HepG2 (cell line): ENCODE data around the gene GHR. TPM values are rescaled to one million over a fixed set of nuclear protein-coding genes. Genes with fewer than 3 reads are reported as not detected.

Source experiments
- ATAC-seq: fragments of 200-7000 bp; cut with Tn5 transposase; 3 replicates; pipeline ENCODE4 v1.9.1; 2020; ENCODE audit warnings: mild to moderate bottlenecking, moderate library complexity
- BruUV-seq: library from RNA; stranded (reverse); fragments of 400-500 nt; replicated peaks from 2 replicates; lab custom pipeline; 2021; lab: Mats Ljungman, UMichigan
- CTCF ChIA-PET: fragments of 300-600 bp; formaldehyde crosslinking; extraction: SDS; loops from one replicate; lab custom pipeline; 2021; ENCODE audit warnings: low total read pairs, inconsistent platforms, low intra/inter-chr PET ratio; lab: Yijun Ruan, JAX
- POLR2A ChIA-PET: fragments of 350-600 bp; sonication (Branson Sonifier 250); formaldehyde crosslinking; loops from one replicate; lab custom pipeline; 2020; ENCODE audit warnings: antibody characterized with exemption, inconsistent platforms; lab: Yijun Ruan, JAX
- DNase-seq: peaks from one replicate; pipeline ENCODE4 v3.0.0-alpha.2; 2015; ENCODE audit warnings: low spot score
- FAIRE-seq: peaks from 3 replicates; lab custom pipeline; 2011; peaks lifted over from hg19 to GRCh38; lab: Jason Lieb, UNC
- H2AFZ ChIP-seq: one replicate; pipeline ENCODE4 v1.6.1; 2011; ENCODE audit warnings: low read length, inconsistent platforms
- H3K27ac ChIP-seq: fragments of 300-600 bp; 3 replicates; pipeline ENCODE4 v1.8.0; 2011; ENCODE audit warnings: mixed run types, mild to moderate bottlenecking, mixed read lengths, low read length, inconsistent platforms; ENCODE audit not compliant: insufficient read depth; ENCODE audit errors: extremely low read length
- H3K27me3 ChIP-seq, 2 experiments: fragments of 200-600 bp in 1 of 2; 2 replicates in 1 of 2; 3 replicates in 1 of 2; pipeline versions ENCODE4 v1.6.0 to v1.8.0; 2011; ENCODE audit warnings: low read length in 2 of 2, mild to moderate bottlenecking in 2 of 2, moderate library complexity in 2 of 2, inconsistent platforms in 1 of 2; ENCODE audit not compliant: insufficient read depth in 2 of 2, control insufficient read depth in 1 of 2
- H3K36me3 ChIP-seq, 2 experiments: fragments of 200-600 bp in 1 of 2; replicated peaks in 1 of 2; 2 replicates in 1 of 2; 3 replicates in 1 of 2; pipeline versions ENCODE4 v1.5.1 to v1.8.0; 2011; ENCODE audit warnings: low read length in 2 of 2, inconsistent platforms in 1 of 2; ENCODE audit not compliant: insufficient read depth in 2 of 2, control insufficient read depth in 1 of 2
- H3K4me1 ChIP-seq: 2 replicates; pipeline ENCODE4 v1.5.1; 2012; ENCODE audit warnings: low read length, inconsistent platforms; ENCODE audit not compliant: insufficient read depth
- H3K4me2 ChIP-seq: 2 replicates; pipeline ENCODE4 v1.6.0; 2011; ENCODE audit warnings: low read depth, low read length, inconsistent platforms
- H3K4me3 ChIP-seq, 3 experiments: fragments of 200-600 bp in 1 of 3; sonication (generic), shearing (Covaris generic) in 1 of 3; replicated peaks in 1 of 3; 2 replicates each; pipeline ENCODE4 v1.5.1; 2011 to 2016; ENCODE audit warnings: low read length in 3 of 3, inconsistent platforms in 2 of 3, low read depth in 2 of 3, mild to moderate bottlenecking in 2 of 3, control low read depth in 1 of 3, mixed read lengths in 1 of 3; ENCODE audit not compliant: insufficient read depth in 1 of 3
- H3K79me2 ChIP-seq: one replicate; pipeline ENCODE4 v1.6.1; 2011; ENCODE audit warnings: low read length, inconsistent platforms; ENCODE audit not compliant: insufficient read depth
- H3K9ac ChIP-seq: 2 replicates; pipeline ENCODE4 v1.6.0; 2011; ENCODE audit warnings: mild to moderate bottlenecking, low read depth, low read length, inconsistent platforms; ENCODE audit not compliant: insufficient read depth
- H3K9me3 ChIP-seq: 2 replicates; pipeline ENCODE4 v1.5.1; 2012; ENCODE audit warnings: mild to moderate bottlenecking, low read length
- H4K20me1 ChIP-seq: 2 replicates; pipeline ENCODE4 v1.6.0; 2011; ENCODE audit warnings: inconsistent platforms, mild to moderate bottlenecking, low read length, moderate library complexity; ENCODE audit not compliant: insufficient read depth
- CCAR2 ChIP-seq: fragments of 200-400 bp; formaldehyde crosslinking; optimal IDR thresholded peaks from 2 replicates; pipeline ENCODE3; 2018; ENCODE audit warnings: low read depth, mild to moderate bottlenecking, low read length, moderate library complexity
- ELF3 ChIP-seq: IDR thresholded peaks from 2 replicates; pipeline ENCODE4 v1.6.1; 2016; ENCODE audit warnings: missing genetic modification reagents, missing compliant biosample characterization
- EZH2 ChIP-seq: conservative IDR thresholded peaks from 2 replicates; pipeline ENCODE4 v1.6.1; 2012; ENCODE audit warnings: mild to moderate bottlenecking, low read depth, low read length, moderate library complexity
- IKZF1 ChIP-seq: fragments of 450-650 bp; IDR thresholded peaks from 2 replicates; pipeline ENCODE4 v1.7.1; 2016
- RXRA ChIP-seq: sonication (generic); formaldehyde crosslinking; IDR thresholded peaks from 2 replicates; pipeline ENCODE4 v1.5.1; 2020; ENCODE audit warnings: missing genetic modification reagents
- TEAD2 ChIP-seq: sonication (generic); formaldehyde crosslinking; IDR thresholded peaks from 2 replicates; pipeline ENCODE4 v1.9.0; 2021; ENCODE audit warnings: missing genetic modification reagents
- WGBS: methylation state at CpG from one replicate; pipeline ENCODE4 v1.1.6; 2017; ENCODE audit warnings: low lambda C conversion rate; 5-methylcytosine and 5-hydroxymethylcytosine counted together
- in situ Hi-C: cut with HindIII; loops from 2 replicates; pipeline ENCODE4 v1.10.0; 2017; ENCODE audit warnings: low pct_unique_long_range_greater_than_20kb; ENCODE audit not compliant: extremely low pct_ligation_motif_present
- intact Hi-C: fragments of 100-400 bp; cut with micrococcal nuclease; formaldehyde crosslinking; loops from one replicate; pipeline ENCODE4 v1.10.0; 2022; ENCODE audit not compliant: unreplicated experiment
- polyA plus RNA-seq, 8 experiments: library from polyadenylated mRNA; depleted of rRNA in 3 of 8; stranded (reverse) in 7 of 8; unstranded in 1 of 8; fragments of >200 nt; fragmentation: Illumina TruSeq in 4 of 8; extraction: Trizol in 4 of 8; gene quantifications; 2 replicates each; pipeline versions ENCODE4 v1.2.1 to v1.2.3, GENCODE V29; 2011 to 2016; ENCODE audit warnings: low read depth in 4 of 8, missing spikeins in 1 of 8, mixed read lengths in 1 of 8; ENCODE audit not compliant: insufficient read depth in 1 of 8
- total RNA-seq, 5 experiments: library from RNA; depleted of rRNA; stranded (reverse); fragments of >200 nt; fragmentation: Illumina TruSeq; extraction: Trizol; gene quantifications; 2 replicates each; pipeline ENCODE4 v1.2.3, GENCODE V29; 2016; ENCODE audit warnings: low read depth in 1 of 5
- TF ChIP-seq, protein P1 (sequence below): sonication (generic); formaldehyde crosslinking; IDR thresholded peaks from 2 replicates; pipeline ENCODE4 v1.4.0; 2020; ENCODE audit warnings: missing genetic modification reagents, borderline replicate concordance
- TF ChIP-seq, protein P2 (sequence below): IDR thresholded peaks from 2 replicates; pipeline ENCODE4 v1.6.1; 2016; ENCODE audit warnings: missing compliant biosample characterization, missing genetic modification reagents, borderline replicate concordance
- TF ChIP-seq, protein P3 (sequence below): sonication (generic); formaldehyde crosslinking; IDR thresholded peaks from 2 replicates; pipeline ENCODE4 v1.4.0; 2020; ENCODE audit warnings: missing genetic modification reagents

Gene GHR
- total and polyA plus RNA-seq, 2 of the 13 experiments (the other 11 are each of a cell fraction or from before 2014, with no cell fraction given), result 0.07 TPM; not detected in 1

DNA sequence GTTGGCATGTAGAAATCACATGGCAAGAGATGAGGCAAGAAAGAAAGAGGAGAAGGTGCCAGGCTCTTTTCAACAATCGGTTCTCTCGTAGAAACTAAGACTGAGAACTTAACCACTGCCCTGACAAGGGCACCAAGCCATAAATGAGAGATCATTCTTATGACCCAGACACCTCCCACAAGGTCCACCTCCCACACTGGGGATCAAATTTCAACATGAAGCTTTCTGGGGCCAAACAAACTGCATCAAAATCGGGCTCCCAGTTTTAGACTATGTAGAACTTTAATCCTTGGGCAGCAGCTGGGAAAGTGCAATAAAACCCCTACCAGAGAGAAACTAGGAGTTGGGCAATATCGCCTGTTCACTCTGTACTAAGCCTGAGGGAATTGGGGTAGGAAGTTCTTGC, 183.2 kb downstream of the GHR start (continued):
- TF ChIP-seq, protein P1, sequence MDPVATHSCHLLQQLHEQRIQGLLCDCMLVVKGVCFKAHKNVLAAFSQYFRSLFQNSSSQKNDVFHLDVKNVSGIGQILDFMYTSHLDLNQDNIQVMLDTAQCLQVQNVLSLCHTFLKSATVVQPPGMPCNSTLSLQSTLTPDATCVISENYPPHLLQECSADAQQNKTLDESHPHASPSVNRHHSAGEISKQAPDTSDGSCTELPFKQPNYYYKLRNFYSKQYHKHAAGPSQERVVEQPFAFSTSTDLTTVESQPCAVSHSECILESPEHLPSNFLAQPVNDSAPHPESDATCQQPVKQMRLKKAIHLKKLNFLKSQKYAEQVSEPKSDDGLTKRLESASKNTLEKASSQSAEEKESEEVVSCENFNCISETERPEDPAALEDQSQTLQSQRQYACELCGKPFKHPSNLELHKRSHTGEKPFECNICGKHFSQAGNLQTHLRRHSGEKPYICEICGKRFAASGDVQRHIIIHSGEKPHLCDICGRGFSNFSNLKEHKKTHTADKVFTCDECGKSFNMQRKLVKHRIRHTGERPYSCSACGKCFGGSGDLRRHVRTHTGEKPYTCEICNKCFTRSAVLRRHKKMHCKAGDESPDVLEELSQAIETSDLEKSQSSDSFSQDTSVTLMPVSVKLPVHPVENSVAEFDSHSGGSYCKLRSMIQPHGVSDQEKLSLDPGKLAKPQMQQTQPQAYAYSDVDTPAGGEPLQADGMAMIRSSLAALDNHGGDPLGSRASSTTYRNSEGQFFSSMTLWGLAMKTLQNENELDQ, result no peak
- TF ChIP-seq, protein P2, sequence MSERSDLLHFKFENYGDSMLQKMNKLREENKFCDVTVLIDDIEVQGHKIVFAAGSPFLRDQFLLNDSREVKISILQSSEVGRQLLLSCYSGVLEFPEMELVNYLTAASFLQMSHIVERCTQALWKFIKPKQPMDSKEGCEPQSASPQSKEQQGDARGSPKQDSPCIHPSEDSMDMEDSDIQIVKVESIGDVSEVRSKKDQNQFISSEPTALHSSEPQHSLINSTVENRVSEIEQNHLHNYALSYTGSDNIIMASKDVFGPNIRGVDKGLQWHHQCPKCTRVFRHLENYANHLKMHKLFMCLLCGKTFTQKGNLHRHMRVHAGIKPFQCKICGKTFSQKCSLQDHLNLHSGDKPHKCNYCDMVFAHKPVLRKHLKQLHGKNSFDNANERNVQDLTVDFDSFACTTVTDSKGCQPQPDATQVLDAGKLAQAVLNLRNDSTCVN (CRISPR knock-in tag), result no peak
- no peak for TF ChIP-seq ELF3
- TF ChIP-seq IKZF1, result no peak
- TF ChIP-seq CCAR2, result no peak
- TF ChIP-seq, protein P3, sequence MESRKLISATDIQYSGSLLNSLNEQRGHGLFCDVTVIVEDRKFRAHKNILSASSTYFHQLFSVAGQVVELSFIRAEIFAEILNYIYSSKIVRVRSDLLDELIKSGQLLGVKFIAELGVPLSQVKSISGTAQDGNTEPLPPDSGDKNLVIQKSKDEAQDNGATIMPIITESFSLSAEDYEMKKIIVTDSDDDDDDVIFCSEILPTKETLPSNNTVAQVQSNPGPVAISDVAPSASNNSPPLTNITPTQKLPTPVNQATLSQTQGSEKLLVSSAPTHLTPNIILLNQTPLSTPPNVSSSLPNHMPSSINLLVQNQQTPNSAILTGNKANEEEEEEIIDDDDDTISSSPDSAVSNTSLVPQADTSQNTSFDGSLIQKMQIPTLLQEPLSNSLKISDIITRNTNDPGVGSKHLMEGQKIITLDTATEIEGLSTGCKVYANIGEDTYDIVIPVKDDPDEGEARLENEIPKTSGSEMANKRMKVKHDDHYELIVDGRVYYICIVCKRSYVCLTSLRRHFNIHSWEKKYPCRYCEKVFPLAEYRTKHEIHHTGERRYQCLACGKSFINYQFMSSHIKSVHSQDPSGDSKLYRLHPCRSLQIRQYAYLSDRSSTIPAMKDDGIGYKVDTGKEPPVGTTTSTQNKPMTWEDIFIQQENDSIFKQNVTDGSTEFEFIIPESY (CRISPR knock-in tag), result no peak
- no peak for TF ChIP-seq TEAD2 (CRISPR knock-in tag)
- no peak for TF ChIP-seq EZH2

DNA sequence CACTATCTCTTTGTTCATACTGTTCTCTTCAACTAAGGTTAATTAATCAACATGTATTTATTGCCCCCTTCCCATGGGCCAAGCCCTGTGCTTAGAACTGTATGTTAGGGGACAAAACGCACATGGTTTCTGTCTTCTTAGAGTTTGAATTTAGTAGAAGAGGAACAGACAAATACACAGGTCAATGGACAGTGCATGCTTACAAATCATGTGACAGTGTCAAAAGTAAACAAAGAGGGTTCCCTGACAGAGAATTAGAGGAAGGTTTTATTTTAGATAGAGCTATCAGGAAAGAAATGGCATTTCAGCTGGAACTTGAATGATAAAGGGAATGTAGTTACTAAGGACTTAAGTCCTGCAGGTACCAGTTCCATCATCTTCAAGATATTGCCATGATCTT, 188.2 kb downstream of the GHR start:
- intact Hi-C loops (no loop called here), in situ Hi-C loops (no loop called here)
- no peaks in the 10 kb centered on the region for H3K36me3 ChIP-seq
- H3K9me3 ChIP-seq, result no peaks in the 10 kb centered on the region
- DNase-seq, result no peak
- FAIRE-seq, result no peak
- no peak overlapping the region for H3K4me3 ChIP-seq
- ChIA-PET POLR2A (no interaction called here), CTCF (no interaction called here)
- H3K79me2 ChIP-seq, result no peaks in the 10 kb centered on the region
- no peak for ATAC-seq
- H3K4me1 ChIP-seq, result 0 out of 2 replicates have a peak, but pooled peaks cover 2% of the 10 kb centered on the region
- H3K4me2 ChIP-seq, result no peak overlapping the region
- no peak overlapping the region for H2AFZ ChIP-seq
- H3K27me3 ChIP-seq, result no peaks in the 10 kb centered on the region
- no TSS peak for BruUV-seq
- H3K27ac ChIP-seq, result no peak overlapping the region
- no peaks in the 10 kb centered on the region for H4K20me1 ChIP-seq
- no peak for TF ChIP-seq RXRA
- WGBS, result 3% methylated on average over 1 of the region's 1 CpG
- H3K9ac ChIP-seq, result no peak overlapping the region
